Peyer's patch (tissue), 4 donors: ENCODE results near the gene DIAPH2. TPM values are rescaled to one million over a fixed set of nuclear protein-coding genes. Genes with fewer than 3 reads are reported as not detected.

Experiments
- DNase-seq, 3 donors: peaks; one replicate each; pipeline ENCODE4 v3.0.0-alpha.2; 2017 to 2019
- H3K27ac ChIP-seq, 4 donors: fragments of 200-600 bp; sonication (generic); one replicate each; pipeline ENCODE4 v1.5.1; 2016 to 2019
- H3K27me3 ChIP-seq, 2 donors: fragments of 200-600 bp; sonication (generic); one replicate each; pipeline ENCODE4 v1.5.1; 2019
- H3K36me3 ChIP-seq, 3 donors: fragments of 200-600 bp; sonication (generic); one replicate each; pipeline ENCODE4 v1.5.1; 2016 to 2019
- H3K4me1 ChIP-seq, 4 donors: fragments of 200-600 bp; sonication (generic); one replicate each; pipeline ENCODE4 v1.5.1; 2016 to 2019
- H3K4me3 ChIP-seq, 4 donors: fragments of 200-600 bp; sonication (generic); 1 replicate in 3 of 4; 2 replicates in 1 of 4; pipeline ENCODE4 v1.5.1; 2016 to 2019; ENCODE audit warnings: mild to moderate bottlenecking in 1 of 4
- H3K9me3 ChIP-seq, 4 donors: fragments of 200-600 bp; sonication (generic); one replicate each; pipeline ENCODE4 v1.5.1; 2016 to 2019; ENCODE audit warnings: mild to moderate bottlenecking in 1 of 4
- POLR2A ChIP-seq, 2 donors: fragments of 450-650 bp; IDR thresholded peaks; one replicate each; pipeline ENCODE4 v1.5.1; 2017; ENCODE audit warnings: antibody characterized with exemption in 2 of 2, mild to moderate bottlenecking in 2 of 2, moderate library complexity in 2 of 2
- total RNA-seq, 4 donors: library from RNA; depleted of rRNA; stranded (reverse); fragments of >200 nt; gene quantifications; one replicate each; pipeline ENCODE4 v1.1.0, GENCODE V29; 2016
- TF ChIP-seq, protein P1 (sequence below), 6 experiments: fragments of 450-650 bp in 4 of 6; fragments of 200-600 bp in 2 of 6; sonication (generic) in 1 of 6; IDR thresholded peaks; one replicate each; pipeline ENCODE4 v1.5.1; 2017 to 2019; ENCODE audit warnings: antibody characterized with exemption in 6 of 6, mild to moderate bottlenecking in 3 of 6, moderate library complexity in 1 of 6

The DIAPH2 gene
- total RNA-seq, 4 donors from 2014 or later: 15.1 to 114 (median 33.0) TPM

DNA sequence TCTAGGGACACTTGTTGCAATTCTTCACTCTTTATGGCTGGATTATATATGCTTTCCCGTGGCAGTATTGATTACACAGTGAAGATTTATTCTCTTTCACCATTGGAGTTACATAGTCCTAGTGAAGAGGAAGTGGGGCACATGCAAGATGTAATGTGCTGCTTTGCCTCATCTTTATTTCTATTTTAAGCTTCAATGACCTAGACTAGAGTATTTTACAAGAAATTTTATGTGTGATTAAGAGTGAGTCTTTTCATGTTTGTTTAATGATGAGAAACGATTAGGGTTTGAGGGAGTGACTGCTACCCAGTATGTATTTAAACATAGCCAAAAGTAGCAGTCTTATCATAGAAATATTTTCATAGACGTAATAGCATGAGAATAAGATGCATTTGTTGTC, 30.8 kb downstream of the DIAPH2 start:
- no peaks in the 10 kb centered on the region for H3K27me3 ChIP-seq
- H3K36me3 ChIP-seq: no peaks in the 10 kb centered on the region
- no peaks in the 10 kb centered on the region for H3K4me1 ChIP-seq
- TF ChIP-seq, protein P1, sequence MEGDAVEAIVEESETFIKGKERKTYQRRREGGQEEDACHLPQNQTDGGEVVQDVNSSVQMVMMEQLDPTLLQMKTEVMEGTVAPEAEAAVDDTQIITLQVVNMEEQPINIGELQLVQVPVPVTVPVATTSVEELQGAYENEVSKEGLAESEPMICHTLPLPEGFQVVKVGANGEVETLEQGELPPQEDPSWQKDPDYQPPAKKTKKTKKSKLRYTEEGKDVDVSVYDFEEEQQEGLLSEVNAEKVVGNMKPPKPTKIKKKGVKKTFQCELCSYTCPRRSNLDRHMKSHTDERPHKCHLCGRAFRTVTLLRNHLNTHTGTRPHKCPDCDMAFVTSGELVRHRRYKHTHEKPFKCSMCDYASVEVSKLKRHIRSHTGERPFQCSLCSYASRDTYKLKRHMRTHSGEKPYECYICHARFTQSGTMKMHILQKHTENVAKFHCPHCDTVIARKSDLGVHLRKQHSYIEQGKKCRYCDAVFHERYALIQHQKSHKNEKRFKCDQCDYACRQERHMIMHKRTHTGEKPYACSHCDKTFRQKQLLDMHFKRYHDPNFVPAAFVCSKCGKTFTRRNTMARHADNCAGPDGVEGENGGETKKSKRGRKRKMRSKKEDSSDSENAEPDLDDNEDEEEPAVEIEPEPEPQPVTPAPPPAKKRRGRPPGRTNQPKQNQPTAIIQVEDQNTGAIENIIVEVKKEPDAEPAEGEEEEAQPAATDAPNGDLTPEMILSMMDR (IDR thresholded peaks at IDR 0.05): no peak
- no peak for TF ChIP-seq POLR2A (IDR thresholded peaks at IDR 0.05)
- H3K4me3 ChIP-seq: no peak overlapping the region
- H3K9me3 ChIP-seq: no peaks in the 10 kb centered on the region
- no peak for DNase-seq
- no peak overlapping the region for H3K27ac ChIP-seq

DNA sequence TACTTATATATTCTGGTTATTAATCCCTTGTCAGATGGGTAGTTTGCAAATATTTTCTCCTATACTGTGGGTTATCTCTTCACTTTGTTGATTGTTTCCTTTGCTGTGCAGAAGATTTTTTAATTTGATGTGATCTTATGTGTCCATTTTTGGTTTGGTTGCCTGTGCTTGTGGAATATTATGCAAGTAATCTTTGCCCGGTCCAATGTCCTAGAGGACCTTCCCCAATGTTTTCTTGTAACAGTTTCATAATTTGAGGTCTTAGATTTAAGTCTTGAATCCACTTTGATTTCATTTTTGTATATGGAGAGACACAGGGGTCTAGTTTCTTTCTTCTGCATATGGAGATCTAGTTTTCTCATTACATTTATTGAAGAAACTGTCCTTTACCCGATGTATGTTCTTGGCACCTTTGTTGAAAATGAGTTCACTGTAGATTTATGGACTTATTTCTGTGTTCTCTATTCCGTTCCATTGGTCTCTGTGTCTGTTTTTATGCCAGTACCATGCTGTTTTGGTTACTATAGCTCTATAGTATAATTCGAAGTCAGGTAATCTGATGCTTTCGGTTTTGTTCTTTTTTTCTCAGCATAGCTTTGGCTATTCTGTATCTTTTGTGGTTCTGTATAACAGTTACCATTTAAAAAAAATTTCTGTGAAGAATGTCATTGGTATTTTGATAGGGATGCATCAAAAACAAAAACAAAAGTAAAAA, 34.7 kb downstream of the DIAPH2 start:
- no peak for DNase-seq
- Histone ChIP-seq H3K4me3 (no peak overlapping the region), H3K9me3 (no peaks in the 10 kb centered on the region), H3K36me3 (no peaks in the 10 kb centered on the region), H3K27me3 (no peaks in the 10 kb centered on the region), H3K27ac (no peak overlapping the region), H3K4me1 (peaks cover 0 to 6% (median 0%) of the 10 kb centered on the region in 4 donors)
- TF ChIP-seq POLR2A (IDR thresholded peaks at IDR 0.05): no peak
- TF ChIP-seq, protein P1 (IDR thresholded peaks at IDR 0.05): no peak

DNA sequence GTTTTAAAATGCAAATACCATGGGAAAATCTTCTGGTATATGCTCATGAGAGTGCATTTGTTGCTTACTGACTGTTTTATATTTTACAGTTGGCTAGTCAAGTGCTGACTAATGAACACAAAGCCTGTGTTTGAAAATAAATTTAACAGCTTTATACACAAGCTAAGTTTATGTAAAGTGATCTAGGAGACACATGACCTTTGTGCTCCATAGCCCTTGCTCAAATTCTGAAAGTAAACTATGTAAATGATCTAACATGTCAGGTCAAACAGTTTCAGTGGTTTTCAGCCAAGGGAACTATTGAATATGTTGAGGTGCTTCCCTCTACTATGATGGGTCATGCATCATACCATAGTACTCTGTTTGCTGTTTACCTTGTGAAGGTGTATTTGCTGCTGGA, 36.7 kb downstream of the DIAPH2 start:
- no peak for TF ChIP-seq POLR2A (IDR thresholded peaks at IDR 0.05)
- TF ChIP-seq, protein P1 (IDR thresholded peaks at IDR 0.05): no peak
- Histone ChIP-seq H3K27ac (no peak overlapping the region), H3K4me3 (no peak overlapping the region), H3K4me1 (peaks cover 0 to 6% (median 0%) of the 10 kb centered on the region in 4 donors), H3K27me3 (no peaks in the 10 kb centered on the region), H3K36me3 (no peaks in the 10 kb centered on the region), H3K9me3 (no peaks in the 10 kb centered on the region)
- DNase-seq: no peak

DNA sequence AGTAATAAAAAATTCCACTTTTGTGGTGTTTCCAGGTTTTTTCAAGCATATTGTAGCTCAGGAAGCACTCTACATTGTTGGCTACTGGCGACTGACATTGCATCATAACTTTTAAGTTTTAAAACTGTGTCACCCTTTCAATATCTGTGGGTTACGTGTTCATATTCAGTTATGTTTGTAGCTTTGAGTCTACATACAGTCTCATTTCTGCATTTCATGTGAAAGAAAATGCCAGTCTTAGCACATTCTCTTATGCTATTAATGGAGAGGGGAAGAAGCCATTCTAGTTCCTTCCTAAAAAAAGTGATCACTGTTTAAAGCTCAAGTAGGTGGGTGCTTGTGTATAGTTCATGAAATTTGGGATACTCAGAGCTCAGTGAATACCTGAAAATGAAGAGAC, 38.1 kb downstream of the DIAPH2 start:
- no peak for DNase-seq

DNA sequence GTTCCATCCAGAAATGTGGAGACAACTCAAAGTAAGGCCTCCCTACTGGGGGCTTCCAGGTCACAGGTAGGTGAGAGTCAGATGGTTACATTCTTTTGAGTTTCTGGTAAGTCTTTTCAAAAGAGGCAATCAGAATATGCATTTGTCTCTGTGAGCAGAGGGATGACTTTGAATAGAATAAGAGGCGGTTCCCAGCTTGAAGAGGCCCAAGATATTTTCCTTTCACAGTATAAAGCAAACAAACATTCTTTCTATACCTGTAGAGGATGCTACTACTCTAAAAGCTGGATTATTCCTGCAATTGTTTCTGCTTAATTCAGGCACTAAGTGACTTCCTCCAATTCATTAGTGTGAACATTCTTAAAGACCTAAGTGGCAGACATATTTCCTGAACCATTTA, 44.4 kb downstream of the DIAPH2 start:
- H3K36me3 ChIP-seq: no peaks in the 10 kb centered on the region
- no peaks in the 10 kb centered on the region for H3K9me3 ChIP-seq
- no peak overlapping the region for H3K27ac ChIP-seq
- TF ChIP-seq, protein P1 (IDR thresholded peaks at IDR 0.05): no peak
- no peak for TF ChIP-seq POLR2A (IDR thresholded peaks at IDR 0.05)
- H3K27me3 ChIP-seq: no peaks in the 10 kb centered on the region
- H3K4me3 ChIP-seq: no peak overlapping the region
- H3K4me1 ChIP-seq: no peaks in the 10 kb centered on the region
- no peak for DNase-seq

More for the DNA sequence above, 38.1 kb downstream of the DIAPH2 start:
- no peak overlapping the region for H3K4me3 ChIP-seq
- H3K27ac ChIP-seq: no peak overlapping the region
- no peaks in the 10 kb centered on the region for H3K36me3 ChIP-seq
- no peaks in the 10 kb centered on the region for H3K27me3 ChIP-seq
- peaks cover 0 to 6% (median 0%) of the 10 kb centered on the region in 4 donors for H3K4me1 ChIP-seq
- H3K9me3 ChIP-seq: no peaks in the 10 kb centered on the region
- no peak for TF ChIP-seq POLR2A (IDR thresholded peaks at IDR 0.05)
- TF ChIP-seq, protein P1 (IDR thresholded peaks at IDR 0.05): no peak
